Muscle of arm (tissue), 12 donors: Measurements from ENCODE around the gene CD33. TPM values are rescaled to one million over a fixed set of nuclear protein-coding genes. Genes with fewer than 3 reads are reported as not detected.
"Not testable (repeated sequence)": the region's sequence is repeated elsewhere in the genome, so short reads cannot be mapped to it uniquely, and the experiment has no call there.

Source experiments
- DNase-seq: peaks from one replicate; pipeline ENCODE4 v3.0.0-alpha.2; 2013
- polyA plus RNA-seq, 12 donors: library from polyadenylated mRNA; unstranded; fragments of 120-200 nt; gene quantifications; one replicate each; pipeline ENCODE4 v1.2.1, GENCODE V29; 2013; ENCODE audit not compliant: insufficient read length in 12 of 12

CD33 gene
- polyA plus RNA-seq, 12 donors = 1.4 to 6.3 (median 3.0) TPM; not detected in 2

DNA sequence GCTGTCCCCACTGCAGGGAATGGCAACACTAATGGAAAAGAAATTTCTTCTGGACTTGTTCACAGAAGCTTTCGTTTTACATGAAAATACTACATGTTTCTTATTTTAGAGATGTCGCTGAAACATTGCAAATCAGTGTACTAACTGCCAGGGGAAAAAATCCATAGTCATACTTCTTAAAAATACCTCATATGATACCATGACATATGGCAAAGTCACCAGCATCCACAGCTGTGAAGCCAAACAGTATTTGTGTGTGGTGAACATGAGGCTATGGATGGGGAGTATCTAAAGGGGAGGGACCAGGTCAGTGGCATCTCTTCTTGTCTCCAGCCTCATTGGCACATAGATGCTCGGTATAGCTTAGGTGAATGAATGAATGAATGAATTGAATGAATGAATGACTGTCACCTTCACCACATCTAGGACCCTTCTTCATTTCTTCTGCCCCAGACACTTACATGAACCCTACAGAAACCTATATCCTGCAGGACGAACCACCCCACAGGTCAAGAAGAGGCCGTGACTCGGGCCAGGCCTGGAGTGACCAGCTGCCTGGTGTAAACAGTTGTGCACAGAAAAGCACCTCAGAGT, 14.6 kb upstream of the CD33 start:
- no peak for DNase-seq

DNA sequence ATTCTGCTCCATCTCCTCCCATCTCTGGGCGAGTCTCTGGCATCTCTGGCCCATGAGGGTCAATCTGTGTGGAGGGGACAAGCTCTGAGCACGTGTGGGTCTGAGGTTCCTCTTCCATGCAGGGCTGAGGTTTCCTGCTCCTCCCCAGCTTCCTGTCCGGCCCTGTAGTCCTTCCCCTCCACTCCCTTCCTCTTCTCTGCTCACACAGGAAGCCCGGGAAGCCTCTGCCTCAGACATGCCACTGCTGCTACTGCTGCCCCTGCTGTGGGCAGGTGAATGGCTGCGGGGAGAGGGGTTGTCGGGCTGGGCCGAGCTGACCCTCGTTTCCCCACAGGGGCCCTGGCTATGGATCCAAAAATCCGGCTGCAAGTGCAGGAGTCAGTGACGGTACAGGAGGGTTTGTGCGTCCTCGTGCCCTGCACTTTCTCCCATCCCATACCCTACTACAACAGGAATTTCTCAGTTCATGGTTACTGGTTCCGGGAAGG, 14.0 kb upstream of the CD33 start:
- DNase-seq = not testable (repeated sequence)

DNA sequence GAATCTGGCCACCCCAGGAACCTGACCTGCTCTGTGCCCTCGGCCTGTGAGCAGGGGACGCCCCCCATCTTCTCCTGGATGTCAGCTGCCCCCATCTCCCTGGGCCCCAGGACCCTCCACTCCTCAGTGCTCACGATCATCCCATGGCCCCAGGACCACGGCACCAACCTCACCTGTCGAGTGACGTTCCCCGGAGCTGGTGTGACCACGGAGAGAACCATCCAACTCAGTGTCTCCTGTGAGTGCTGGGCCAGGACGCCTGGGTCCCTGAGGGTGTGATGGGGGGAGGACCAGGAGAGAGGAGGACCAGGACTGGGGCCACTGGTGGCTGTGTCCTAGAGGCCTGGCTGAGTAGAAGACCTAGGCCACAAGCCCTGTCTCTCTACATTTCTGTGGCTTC, 13.0 kb upstream of the CD33 start:
- DNase-seq = no peak

DNA sequence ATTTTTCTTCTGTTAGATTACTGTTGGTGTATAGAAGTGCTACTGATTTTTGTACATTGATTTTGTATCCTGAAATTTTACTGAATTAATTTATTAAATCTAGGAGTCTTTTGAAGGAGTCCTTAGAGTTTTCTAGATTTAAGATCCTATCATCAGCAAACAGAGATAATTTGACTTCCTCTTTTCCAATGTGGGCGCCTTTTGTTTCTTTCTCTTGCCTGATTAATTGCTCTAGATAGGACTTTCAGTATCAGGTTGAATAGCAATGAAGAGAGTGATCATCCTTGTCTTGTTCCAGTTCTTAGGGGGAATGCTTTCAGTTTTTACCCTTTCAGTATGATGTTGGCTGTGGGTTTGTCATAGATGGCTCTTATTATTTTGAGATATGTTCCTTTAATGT, 5.6 kb upstream of the CD33 start:
- DNase-seq = no peak

DNA sequence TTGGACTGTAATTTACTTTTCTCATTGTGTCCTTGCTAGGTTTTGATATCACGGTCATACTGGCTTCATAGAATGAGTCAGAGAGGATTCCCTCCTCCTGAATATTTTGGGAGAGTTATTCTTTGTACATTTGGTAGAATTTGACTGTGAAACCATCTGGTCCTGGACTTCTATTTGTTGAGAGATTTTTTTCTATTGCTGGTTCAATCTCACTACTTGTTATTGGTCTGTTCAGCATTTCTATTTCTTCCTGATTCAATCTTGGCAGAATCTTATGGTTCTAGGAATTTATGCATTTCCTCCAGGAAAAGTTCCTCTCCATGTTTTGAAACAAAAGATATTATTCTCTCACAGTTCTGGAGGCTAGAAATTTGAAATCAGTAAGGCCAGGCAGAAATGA, 4.9 kb upstream of the CD33 start:
- no peak for DNase-seq

DNA sequence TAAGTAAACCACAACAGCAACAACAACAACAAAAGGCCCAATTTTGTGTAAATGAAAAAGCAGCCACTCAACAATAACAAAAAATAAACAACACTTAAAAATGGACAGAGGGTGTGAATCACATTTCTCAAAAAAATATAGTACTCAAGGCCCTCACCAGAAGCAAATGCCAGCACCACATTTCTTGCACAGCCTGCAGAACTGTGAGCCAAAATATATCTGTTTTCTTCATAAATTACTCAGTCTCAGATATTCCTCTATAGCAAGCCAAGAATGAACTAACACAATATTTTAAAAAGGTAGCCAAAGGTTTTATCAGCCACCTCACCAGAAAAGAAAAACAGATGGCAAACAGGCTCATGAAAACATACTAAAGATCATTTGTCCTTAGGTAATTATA, 3.9 kb upstream of the CD33 start:
- no peak for DNase-seq

DNA sequence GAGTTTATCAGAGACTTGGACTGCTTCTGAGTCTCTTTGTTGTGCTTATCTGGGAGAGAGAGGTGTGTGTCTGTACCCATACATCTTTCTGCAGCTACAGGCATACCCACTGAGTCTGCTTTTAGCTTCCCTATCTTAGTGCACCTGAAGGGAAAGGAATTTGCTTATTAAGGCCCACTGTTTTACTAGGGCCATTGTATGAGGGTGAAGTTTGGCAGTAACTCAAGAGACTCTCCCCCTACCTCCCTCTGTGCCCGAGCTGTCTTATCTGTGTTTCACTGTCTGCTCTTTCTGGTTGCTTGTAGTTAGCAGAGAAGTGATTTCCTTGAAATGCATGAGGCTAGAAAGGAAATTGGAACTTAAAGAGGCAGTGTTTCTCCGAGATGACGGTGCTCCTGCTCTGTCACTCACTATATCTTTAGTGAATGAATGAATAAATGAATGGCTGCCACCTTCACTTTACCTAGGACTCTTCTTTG, 678 bp upstream of the CD33 start:
- no peak for DNase-seq

DNA sequence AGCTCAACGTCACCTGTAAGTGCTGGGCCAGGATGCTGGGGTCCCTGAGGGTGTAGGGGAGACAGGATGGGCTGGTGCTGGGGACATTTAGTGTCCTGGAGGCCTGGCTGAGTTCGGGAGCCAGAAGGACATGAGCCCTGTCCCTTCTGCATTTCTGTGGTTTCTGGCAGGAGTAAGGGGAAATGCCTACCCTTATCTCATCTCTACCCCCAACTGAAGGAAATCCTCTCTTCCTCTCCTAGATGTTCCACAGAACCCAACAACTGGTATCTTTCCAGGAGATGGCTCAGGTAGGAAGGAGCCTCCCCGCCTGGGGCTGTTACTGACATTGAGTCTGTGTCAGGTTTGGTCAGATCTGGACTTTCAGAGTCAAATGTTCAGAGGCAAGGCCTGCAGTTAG, 1.2 kb downstream of the CD33 start:
- no peak for DNase-seq

DNA sequence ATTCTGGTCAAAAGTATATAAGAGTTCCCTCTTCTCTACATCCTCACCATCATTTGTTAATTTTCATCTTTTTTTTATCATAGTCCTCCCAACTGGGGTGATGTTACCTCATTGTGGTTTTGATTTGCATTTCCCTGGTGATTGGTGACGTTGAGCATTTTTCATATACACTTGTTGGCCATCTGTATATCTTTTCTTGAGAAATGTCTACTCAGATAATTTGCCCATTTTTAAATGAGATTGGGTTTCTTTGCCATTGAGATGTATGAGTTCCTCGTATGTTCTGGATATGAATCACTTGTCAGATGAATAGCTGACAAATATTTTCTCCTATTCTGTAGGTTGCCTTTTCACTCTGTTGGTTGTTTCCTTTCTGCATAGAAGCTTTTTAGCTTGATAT, 2.4 kb downstream of the CD33 start:
- DNase-seq = no peak

DNA sequence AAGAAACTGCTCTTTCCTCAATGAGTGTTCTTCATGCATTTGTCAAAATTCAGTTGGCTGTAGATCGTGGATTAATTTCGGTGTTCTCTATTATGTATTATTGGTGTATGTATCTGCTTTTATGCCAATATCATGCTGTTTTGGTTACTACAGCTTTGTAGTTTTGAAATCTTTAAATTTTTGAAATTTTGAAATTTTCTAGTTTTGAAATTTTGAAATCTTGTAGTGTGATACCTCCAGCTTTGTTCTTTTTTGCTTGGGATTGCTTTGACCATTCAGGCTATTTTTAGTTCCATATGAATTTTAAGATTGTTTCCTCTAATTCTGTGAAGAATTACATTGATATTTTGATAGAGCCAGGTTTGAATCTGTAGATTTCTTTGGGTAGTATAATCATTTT, 3.1 kb downstream of the CD33 start:
- no peak for DNase-seq

DNA sequence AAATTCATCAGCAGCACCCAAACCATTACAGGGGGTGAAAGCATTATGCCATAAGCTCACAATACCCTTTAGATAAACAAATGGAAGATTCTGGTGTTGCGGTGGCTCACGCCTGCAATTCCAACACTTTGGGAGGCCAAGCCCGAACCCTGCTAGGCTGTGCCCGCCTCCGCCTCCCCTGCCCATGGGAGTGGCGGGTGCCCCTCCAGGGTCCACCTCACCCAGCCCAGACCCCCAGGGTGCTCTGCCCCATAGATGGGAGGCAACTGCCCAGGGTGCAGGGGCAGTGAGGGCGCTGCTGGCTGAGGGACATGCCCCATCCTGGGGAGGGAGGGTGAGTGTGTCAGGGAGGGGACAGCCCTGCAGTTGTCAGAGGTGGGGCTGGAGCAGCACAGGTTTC, 16.0 kb downstream of the CD33 start:
- no peak for DNase-seq

DNA sequence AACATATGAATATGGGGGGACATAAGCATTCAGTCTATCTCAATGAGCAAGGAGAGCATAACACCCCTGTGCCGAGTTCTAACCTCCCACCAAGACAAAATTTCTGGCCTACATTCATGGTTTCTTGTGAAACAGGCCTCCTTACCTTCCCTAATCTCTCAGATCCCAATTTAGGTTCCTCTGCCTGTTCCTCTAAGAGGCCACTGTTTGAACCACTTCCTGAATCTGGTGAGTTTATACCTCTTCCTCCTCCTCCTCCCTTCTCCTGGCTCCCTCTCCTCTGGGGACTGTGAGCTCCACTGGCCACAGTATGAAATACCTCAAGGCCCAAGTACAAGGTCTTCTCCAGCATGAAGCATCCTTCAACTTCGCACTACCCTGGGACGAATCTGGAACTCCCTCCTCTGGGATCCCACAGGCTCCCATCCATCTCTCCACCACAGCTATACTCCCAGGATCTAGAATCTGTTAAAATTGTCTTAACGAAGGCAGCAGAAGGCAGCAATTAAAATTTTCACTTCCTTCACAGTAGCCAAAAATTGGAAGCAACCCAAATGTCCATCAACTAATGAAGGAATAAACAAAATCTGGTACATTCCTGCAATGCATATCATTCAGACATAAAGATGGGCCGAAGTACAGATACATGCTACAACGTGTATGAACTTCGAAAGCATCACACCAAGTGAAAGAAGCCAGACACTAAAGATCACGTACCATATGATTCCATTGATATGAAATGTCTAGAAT, 18.2 kb downstream of the CD33 start:
- no peak for DNase-seq

DNA sequence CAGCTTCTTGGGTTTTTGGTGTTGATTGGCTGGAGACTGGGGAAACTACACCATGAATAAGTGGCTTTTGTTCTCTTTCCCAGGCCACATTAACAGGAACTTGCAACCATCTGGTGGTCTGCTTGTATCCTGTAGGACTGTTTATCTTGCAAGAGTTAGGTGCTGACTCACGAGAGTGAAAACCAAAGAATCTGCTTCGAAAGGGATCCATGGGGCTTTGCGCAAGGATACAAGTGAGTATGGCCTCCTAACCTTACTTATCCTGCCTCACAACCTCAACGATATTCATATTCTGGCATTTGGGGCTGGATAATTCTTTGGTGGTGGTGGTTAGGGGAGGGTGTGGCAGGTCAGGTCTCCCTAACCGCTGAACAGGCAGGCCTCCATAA, 21.3 kb downstream of the CD33 start:
- DNase-seq = no peak

DNA sequence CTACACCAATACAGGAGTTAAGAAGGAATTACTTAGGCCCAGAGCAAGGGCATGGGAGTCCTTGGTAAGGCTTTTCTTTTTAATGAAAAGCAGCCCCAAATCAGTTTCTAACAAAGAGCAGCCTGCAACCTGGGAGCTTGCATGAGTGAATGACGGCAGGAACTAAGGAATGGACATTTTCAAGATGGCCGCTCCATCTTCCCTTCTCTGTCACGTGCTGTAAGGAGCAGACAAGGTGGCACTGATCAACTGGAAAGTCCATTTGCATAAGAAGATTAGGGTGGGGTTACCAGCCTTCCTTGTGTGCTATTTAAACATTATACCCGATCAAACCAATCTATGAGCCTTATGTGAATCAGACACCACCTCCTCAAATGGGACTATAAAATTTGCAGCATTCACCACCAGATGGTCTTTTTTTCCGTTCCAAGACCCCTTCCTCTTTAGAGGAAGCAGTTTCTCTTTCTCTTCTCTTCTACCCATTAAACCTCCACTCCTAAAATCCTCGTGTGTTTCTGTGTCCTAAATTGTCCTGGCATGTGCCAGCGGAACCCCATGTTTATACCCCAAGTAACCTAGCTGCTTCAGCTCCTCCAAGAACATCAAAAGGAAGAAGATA, 23.2 kb downstream of the CD33 start:
- DNase-seq = no peak

DNA sequence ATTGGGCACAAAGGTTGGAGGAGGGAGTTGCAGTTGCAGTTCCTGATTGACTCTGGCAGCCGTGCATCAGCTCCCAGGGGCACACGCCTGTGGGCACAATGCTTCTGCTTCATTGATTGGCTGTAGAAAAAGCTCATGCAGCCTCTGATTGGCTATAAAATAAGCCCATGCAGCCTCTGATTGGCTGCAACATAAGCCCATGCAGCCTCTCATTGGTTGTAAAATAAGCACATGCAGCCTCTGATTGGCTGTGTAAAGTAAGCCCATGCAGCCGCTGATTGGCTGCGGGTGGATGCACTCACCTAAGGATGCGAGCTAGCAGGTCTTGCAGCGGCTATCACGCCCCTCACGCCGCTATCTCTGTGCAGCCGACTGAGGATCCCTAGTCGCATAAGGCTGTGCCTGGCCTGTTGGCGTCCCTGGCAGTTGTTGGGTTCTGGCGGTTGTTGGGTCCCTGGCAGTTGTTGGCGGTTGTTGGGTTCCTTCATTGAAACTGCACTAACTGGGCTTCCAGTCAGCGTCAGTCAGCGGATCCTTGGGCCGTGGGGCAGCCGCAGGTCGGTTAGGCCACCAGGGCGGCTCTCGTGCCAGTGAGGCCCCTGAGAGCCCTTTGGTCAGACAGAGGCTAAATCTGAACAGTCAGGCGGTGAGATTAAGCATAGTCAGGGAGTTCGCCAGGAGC, 26.0 kb downstream of the CD33 start, which contains the start of gene SIGLECL1:
Gene SIGLECL1 (plus strand): TSS at position 295 of the 682 bp plus-strand sequence. CDS start 12,993 bp downstream, outside the sequence.
- no peak for DNase-seq

DNA sequence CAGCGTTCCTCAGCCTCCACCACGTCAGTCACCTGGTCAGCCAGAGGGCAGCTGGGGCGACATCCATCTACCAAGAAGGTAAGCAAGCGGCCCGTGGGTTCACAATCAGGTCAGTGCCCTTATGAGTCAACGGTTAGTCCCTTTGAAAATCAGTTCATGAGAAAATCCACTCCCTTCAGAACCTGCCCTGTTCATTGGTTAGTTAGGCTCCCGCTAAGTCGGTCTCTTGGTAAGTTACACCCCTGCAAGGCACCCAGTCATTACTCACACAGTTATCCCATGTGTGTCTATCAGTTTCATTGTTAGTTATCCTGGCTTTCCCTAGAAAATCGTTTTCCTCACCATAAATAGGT, 26.6 kb downstream of the CD33 start:
- no peak for DNase-seq

DNA sequence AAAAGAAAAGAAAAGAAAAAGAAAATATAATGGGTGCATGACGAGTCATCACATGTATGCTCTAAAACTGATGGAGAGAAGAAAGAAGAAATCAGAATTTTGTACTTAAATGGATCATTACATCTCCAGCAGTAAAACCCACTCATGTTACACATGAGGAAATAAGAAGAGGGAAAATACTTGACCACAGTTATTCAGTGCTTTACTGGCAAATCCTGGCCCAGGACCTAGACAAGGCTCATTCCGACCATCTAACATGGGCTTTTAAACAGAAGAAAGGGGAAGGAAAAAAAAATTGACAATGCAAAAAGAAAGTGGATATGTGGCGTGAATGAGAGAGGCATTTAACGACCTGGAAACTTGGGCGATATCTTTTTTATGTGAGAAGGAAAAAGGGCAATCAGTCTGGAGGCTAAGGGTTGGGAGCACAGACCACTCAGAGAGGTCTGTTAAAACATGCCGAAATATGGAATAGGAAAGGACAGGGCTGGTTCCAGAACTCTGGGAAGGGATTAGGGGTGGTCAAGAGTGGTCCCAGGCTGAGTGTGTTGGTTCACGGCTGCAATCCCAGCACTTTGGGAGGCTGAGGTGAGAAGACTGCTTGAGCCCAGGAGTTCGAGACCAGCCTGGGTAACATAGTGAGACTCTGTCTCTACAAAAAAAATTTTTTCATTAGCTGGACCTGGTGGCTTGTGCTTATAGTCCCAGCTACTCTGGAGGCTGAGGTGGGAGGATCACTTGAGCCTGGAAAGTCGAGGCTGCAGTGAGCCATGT, 27.6 kb downstream of the CD33 start:
- DNase-seq = no peak

DNA sequence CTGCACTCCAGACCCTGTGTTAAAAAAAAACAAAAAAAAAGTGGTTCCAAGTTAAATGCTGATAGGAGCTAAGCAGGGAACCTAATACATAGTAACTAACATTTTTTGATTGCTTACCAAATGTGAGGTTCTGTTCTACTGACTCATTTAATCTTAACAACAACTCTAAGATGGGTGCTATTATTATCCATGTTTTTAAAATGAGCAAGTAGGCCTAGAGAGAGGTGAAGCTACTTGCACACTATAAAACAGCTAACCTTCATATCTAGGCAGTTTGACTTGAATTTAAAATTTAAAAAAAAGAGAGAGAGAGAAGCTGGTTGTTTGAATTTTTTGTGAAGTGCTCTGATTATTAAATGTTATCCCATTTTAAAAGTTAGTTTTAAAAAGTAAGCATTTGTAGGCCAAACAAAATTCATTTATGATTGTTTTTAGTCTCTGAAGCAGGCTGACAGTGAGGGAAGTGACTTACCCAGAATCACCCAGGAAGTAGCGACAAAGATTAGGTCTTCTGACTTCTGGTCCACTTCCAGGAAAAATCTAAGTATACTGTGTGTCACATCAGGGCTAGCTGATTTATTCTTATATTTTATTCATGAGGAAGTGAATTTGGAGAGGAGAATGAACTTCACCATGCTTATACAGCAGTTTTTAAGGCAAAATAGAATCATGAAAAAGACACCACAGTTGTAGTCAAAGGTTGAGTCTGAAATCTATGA, 28.4 kb downstream of the CD33 start:
- DNase-seq = no peak

DNA sequence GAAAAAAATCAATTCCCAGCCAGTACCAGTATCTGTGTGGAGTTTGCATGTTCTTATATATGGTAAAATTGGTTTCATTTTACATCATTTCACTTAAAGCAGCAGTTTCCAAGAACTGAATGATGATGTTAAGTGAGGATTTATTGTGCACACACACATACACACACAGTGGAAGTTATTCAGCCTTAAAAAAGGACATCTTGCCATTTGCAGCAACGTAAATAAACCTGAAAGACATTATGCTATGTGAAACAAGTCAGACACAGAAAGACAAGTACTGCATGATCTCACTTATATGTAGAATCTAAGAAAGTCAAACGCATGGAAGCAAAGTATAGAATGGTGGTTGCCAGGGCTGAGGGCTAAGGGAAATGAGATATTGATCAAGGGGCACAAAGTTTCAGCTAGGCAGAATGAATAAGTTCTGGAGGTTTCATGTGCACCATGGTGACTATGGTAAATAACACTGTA, 31.3 kb downstream of the CD33 start:
- DNase-seq = no peak

DNA sequence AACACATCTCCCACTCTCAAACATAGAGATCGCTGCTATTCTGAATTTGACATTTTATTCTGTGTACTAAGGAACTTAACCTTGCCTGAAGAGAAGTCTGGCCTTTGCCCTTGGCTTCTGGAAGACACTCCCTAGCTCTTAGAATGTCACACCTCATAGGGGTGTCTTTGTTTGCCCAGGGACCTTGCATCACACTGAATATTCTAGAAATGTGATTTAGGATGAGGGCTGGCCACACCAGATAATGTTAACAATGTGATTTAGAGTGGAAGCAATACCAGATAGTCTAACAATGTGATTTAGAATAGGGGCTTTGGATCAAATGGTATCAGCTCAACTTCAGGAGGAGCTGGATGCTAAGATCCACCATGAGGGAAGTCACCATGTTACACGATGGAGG, 32.6 kb downstream of the CD33 start:
- DNase-seq = no peak
